ENCODE measurements around the gene STAB2.

Gene STAB2

DNA sequence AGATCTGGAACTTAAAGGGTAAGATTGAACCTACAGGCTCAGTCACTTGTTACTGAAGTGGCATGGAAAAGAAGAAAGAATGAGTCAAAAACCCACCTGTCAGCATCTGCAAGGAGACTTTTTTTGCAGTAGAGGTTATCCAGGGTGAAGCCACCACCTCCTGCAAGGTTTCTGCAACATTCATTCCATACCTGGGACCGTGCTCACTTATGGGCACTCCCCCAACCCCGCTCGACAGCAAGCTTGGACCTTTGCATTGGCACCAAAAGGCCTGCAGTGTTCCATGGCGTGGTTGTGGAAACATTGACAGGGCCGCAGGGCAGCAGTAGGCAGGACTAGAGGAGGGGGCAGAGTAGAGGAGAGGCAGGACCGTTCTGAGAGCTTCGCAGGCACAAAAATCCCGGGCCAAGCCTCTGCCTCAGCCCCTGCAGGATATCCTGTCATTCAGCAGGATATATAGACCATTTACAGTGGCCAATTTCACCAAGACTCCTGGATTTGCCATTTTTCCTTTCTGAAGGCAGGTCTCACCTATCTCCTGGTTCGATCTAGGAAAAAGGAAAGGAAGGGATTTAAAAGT is at the start of gene STAB2:
TSS of gene STAB2 (plus strand) at position 483 of the 580 bp plus-strand sequence. CDS start 204 bp downstream, outside the sequence.
- in situ Hi-C loops (cut with HindIII; ENCODE audit: low pct_unique_long_range_greater_than_20kb, low sequenced_read_pairs): no loop called here
- no peak for TF ChIP-seq JUND (IDR thresholded peaks at IDR 0.05; ENCODE audit: low read depth)
- no peak for DNase-seq (ENCODE audit: low read depth in 1 of 2, low spot score in 1 of 2)

GRCh38 chr12:103538397-103538796 is 48.7 kb upstream of the STAB2 start:
- no peak for TF ChIP-seq JUND (IDR thresholded peaks at IDR 0.05; ENCODE audit: low read depth)
- no peak for DNase-seq (ENCODE audit: low read depth in 1 of 2, low spot score in 1 of 2)
- in situ Hi-C loops (cut with HindIII; ENCODE audit: low pct_unique_long_range_greater_than_20kb, low sequenced_read_pairs): no loop called here

DNA sequence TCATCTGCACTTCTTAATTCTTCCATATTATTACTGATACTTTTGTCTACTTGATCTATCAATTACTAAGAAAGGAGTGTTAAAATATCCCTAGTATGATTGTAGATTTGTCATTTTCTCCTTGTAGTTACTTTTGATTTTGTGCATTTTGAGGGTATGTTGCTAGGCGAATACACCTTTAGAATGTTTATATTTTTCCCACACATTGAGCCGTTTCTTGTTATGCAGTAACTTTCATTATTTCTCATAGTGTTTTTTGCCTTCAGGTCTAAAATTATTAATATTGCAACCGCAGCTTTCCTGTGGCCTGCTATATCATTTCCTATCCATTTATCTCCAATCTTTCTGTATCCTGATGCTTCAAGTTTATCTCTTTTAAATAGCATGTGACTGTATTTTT is 46.8 kb upstream of the STAB2 start:
- TF ChIP-seq JUND (IDR thresholded peaks at IDR 0.05; ENCODE audit: low read depth): no peak

GRCh38 chr12:103542078-103542477 is 45.0 kb upstream of the STAB2 start:
- DNase-seq (ENCODE audit: low read depth in 1 of 2, low spot score in 1 of 2): no peak
- in situ Hi-C loops (cut with HindIII; ENCODE audit: low pct_unique_long_range_greater_than_20kb, low sequenced_read_pairs): no loop called here
- no peak for TF ChIP-seq JUND (IDR thresholded peaks at IDR 0.05; ENCODE audit: low read depth)

More for the DNA sequence above, 46.8 kb upstream of the STAB2 start:
- no peak for DNase-seq (ENCODE audit: low read depth in 1 of 2, low spot score in 1 of 2)
- in situ Hi-C loops (cut with HindIII; ENCODE audit: low pct_unique_long_range_greater_than_20kb, low sequenced_read_pairs): no loop called here

GRCh38 chr12:103546959-103547358 is 40.1 kb upstream of the STAB2 start:
- no peak for DNase-seq (ENCODE audit: low read depth in 1 of 2, low spot score in 1 of 2)
- in situ Hi-C loops (cut with HindIII; ENCODE audit: low pct_unique_long_range_greater_than_20kb, low sequenced_read_pairs): no loop called here
- no peak for TF ChIP-seq JUND (IDR thresholded peaks at IDR 0.05; ENCODE audit: low read depth)

GRCh38 chr12:103547376-103547775 is 39.7 kb upstream of the STAB2 start:
- TF ChIP-seq JUND (IDR thresholded peaks at IDR 0.05; ENCODE audit: low read depth): no peak
- no peak for DNase-seq (ENCODE audit: low read depth in 1 of 2, low spot score in 1 of 2)
- in situ Hi-C loops (cut with HindIII; ENCODE audit: low pct_unique_long_range_greater_than_20kb, low sequenced_read_pairs): no loop called here

GRCh38 chr12:103547929-103548328 is 39.1 kb upstream of the STAB2 start:
- DNase-seq (ENCODE audit: low read depth in 1 of 2, low spot score in 1 of 2): no peak
- in situ Hi-C loops (cut with HindIII; ENCODE audit: low pct_unique_long_range_greater_than_20kb, low sequenced_read_pairs): no loop called here
- no peak for TF ChIP-seq JUND (IDR thresholded peaks at IDR 0.05; ENCODE audit: low read depth)

DNA sequence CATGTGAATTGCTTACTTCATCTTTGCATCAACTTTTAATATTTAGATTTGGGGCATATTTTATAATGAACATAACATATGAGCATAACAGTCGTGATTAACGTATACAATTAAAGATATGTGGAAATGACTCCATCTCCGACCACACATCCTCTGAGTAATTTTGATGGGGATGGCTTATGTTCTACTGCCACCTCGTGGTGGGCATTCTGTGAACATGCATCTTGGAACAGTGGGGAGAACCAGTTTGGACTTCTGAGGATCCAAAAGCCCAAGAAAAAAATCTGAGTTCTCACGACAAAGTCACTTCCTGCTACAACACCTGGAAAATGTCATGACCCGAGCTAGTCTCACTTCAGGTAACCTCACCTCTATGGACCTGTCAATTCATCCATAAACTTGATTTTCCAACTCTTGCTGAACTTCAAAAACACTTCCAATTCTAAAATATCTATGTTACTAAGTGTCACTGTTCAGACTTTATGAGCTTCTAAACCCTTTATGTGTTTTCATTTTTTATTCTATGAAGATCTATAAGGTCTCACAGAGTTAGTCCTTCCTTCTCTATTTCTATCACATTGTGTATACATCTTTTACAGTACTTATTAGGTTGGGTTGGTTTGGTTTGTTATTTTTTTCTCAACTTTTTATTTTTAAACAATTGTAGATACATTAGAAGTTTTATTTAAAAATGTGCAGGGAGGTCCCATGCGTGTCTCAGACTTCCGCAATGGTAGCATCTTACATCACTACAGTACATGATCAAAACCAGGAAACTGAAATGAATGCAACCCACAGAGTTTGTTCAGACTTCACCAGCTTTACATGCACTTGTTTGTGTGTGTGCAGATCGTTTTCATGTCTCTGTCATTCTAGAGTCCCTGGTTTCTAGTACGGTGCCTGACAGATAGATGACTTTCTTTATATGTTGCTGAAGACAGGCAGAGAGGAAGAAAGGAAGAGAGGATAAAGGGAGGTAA is 38.2 kb upstream of the STAB2 start:
- DNase-seq (ENCODE audit: low read depth in 1 of 2, low spot score in 1 of 2): peak; percentile 31 to 86
- in situ Hi-C loops (cut with HindIII; ENCODE audit: low pct_unique_long_range_greater_than_20kb, low sequenced_read_pairs): no loop called here
- no peak for TF ChIP-seq JUND (IDR thresholded peaks at IDR 0.05; ENCODE audit: low read depth)

DNA sequence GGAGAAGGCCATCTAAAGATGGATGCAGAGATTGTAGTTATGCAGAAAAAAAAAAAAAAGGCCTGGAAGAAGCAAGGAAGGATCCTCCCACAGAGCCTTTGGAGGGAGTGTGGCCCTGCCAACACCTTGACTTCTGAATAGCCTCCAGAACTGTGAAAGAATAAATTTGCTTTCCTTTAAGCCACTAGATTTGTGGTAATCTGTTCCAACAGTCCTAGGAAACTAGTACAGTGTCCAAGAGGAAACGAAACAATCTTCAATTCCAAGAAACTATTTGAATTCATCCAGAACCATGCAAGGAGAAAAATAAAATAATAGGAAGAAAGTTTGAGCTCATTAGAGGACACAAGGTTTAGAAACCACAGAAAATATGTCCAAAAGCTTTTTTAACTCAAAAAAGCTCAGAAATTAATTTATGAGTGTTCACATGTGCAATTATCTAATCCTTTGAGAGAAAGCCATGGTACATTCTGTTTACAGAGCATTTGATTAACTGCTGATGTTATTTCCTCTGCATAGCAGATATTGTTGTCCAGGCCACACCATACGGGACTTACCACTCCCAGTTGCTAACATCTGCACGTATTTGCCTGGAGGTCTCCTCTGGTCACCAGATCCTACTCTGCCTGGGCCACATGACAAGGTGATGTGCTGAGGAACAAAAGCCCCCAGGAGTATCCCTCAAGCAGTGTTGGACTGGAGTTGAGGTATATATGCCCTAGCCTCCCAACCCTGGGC is 30.0 kb upstream of the STAB2 start:
- in situ Hi-C loops (cut with HindIII; ENCODE audit: low pct_unique_long_range_greater_than_20kb, low sequenced_read_pairs): no loop called here
- DNase-seq (ENCODE audit: low read depth in 1 of 2, low spot score in 1 of 2): no peak
- TF ChIP-seq JUND (IDR thresholded peaks at IDR 0.05; ENCODE audit: low read depth): no peak

DNA sequence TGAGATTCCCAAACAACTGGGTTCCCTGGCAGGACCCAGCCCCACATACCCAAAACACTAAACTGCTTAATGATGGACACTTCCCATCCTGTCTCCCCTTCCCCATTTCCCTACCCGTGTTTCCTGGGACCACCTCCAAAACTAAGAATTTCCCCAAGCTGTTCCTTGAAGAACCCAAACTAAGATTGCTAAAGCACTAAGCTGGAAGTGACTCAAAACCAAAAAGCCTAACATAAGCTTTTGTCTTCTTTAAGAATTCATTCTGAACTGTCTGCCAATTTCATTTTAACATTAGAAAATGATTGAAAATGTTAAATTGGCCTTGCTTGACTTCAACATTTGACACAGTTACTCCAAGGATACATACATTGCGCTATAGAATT is 29.5 kb upstream of the STAB2 start:
- DNase-seq (ENCODE audit: low read depth in 1 of 2, low spot score in 1 of 2): no peak
- TF ChIP-seq JUND (IDR thresholded peaks at IDR 0.05; ENCODE audit: low read depth): no peak
- in situ Hi-C loops (cut with HindIII; ENCODE audit: low pct_unique_long_range_greater_than_20kb, low sequenced_read_pairs): no loop called here

- in situ Hi-C loops (cut with HindIII; ENCODE audit: low pct_unique_long_range_greater_than_20kb, low sequenced_read_pairs): no loop called here
- peak in 1 of 2 experiments; percentile 49 for DNase-seq (ENCODE audit: low read depth in 1 of 2, low spot score in 1 of 2)
- TF ChIP-seq JUND (IDR thresholded peaks at IDR 0.05; ENCODE audit: low read depth): no peak
These were observed 28.2 kb upstream of the STAB2 start for GRCh38 chr12:103558879-103559278.

DNA sequence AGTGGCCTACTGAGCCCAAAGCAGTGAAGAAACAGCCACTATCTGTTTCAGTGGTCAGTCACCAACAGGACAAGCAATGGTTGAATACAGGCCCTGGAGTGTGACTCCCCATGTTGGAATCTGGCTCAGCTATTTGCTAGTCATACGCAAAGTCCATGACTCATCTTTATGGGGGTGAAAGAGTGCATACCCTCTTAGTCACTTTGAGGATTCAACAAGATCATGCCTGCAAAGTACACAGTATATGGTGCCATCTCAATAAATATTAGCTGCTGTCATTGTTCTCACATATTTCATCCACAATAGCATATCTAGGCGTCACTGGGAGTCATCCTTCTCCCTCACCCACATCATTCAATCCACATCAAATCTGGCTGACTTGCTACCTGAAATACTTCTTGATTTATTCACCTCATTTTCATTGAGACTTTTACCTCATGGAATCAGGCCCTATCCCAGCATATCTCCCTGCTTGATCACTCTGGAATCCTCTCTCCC is 26.4 kb upstream of the STAB2 start:
- in situ Hi-C loops (cut with HindIII; ENCODE audit: low pct_unique_long_range_greater_than_20kb, low sequenced_read_pairs): no loop called here
- no peak for DNase-seq (ENCODE audit: low read depth in 1 of 2, low spot score in 1 of 2)
- no peak for TF ChIP-seq JUND (IDR thresholded peaks at IDR 0.05; ENCODE audit: low read depth)

Measured in T47D (cell line).